Keratinocyte (primary cell): ENCODE data around the gene ZNF76. TPM values are rescaled to one million over a fixed set of nuclear protein-coding genes. Genes with fewer than 3 reads are reported as not detected.

Source experiments
- DNase-seq: peaks from one replicate; pipeline ENCODE4 v3.0.0-alpha.2; 2011; ENCODE audit warnings: low read depth, missing footprints, low spot score
- FAIRE-seq: peaks from 2 replicates; lab custom pipeline; 2011; peaks lifted over from hg19 to GRCh38; lab: Jason Lieb, UNC
- H2AFZ ChIP-seq: 2 replicates; pipeline ENCODE4 v1.6.0; 2012; ENCODE audit warnings: low read length, control low read depth, inconsistent platforms; ENCODE audit not compliant: control insufficient read depth
- H3K27ac ChIP-seq: 2 replicates; pipeline ENCODE4 v1.5.1; 2011; ENCODE audit warnings: low read length; ENCODE audit not compliant: control insufficient read depth, insufficient read depth
- H3K27me3 ChIP-seq: 3 replicates; pipeline ENCODE4 v1.6.0; 2011; ENCODE audit warnings: low read length; ENCODE audit not compliant: control insufficient read depth, insufficient read depth; ENCODE audit errors: extremely low read depth
- H3K36me3 ChIP-seq, 2 experiments: 2 replicates in 1 of 2; 3 replicates in 1 of 2; pipeline ENCODE4 v1.5.1; 2011; ENCODE audit warnings: low read length in 2 of 2, mild to moderate bottlenecking in 1 of 2; ENCODE audit not compliant: control insufficient read depth in 2 of 2, insufficient read depth in 2 of 2; ENCODE audit errors: extremely low read depth in 1 of 2
- H3K4me1 ChIP-seq: 3 replicates; pipeline ENCODE4 v1.5.1; 2011; ENCODE audit warnings: low read length; ENCODE audit not compliant: control insufficient read depth, insufficient read depth; ENCODE audit errors: extremely low read depth
- H3K4me2 ChIP-seq: 3 replicates; pipeline ENCODE4 v1.6.0; 2011; ENCODE audit warnings: low read depth, low read length; ENCODE audit not compliant: control insufficient read depth, insufficient read depth; ENCODE audit errors: extremely low read depth
- H3K4me3 ChIP-seq, 3 experiments: fragments of 200-600 bp in 1 of 3; sonication (generic) in 1 of 3; 2 replicates in 2 of 3; 3 replicates in 1 of 3; pipeline ENCODE4 v1.5.1; 2011 to 2016; ENCODE audit warnings: low read length in 3 of 3, mild to moderate bottlenecking in 3 of 3, control low read depth in 2 of 3, inconsistent platforms in 1 of 3, low read depth in 1 of 3, mixed read lengths in 1 of 3, mixed run types in 1 of 3, moderate library complexity in 1 of 3; ENCODE audit not compliant: control insufficient read depth in 2 of 3, insufficient read depth in 2 of 3; ENCODE audit errors: extremely low read depth in 1 of 3
- H3K79me2 ChIP-seq: 2 replicates; pipeline ENCODE4 v1.6.0; 2012; ENCODE audit warnings: low read length; ENCODE audit not compliant: control insufficient read depth, insufficient read depth
- H3K9ac ChIP-seq: 3 replicates; pipeline ENCODE4 v1.6.0; 2011; ENCODE audit warnings: low read length; ENCODE audit not compliant: control insufficient read depth, insufficient read depth; ENCODE audit errors: extremely low read depth
- H3K9me1 ChIP-seq: 3 replicates; pipeline ENCODE4 v1.6.0; 2011; ENCODE audit warnings: low read length; ENCODE audit not compliant: control insufficient read depth, insufficient read depth; ENCODE audit errors: extremely low read depth
- H3K9me3 ChIP-seq: 2 replicates; pipeline ENCODE4 v1.5.1; 2012; ENCODE audit warnings: low read depth, low read length; ENCODE audit not compliant: control insufficient read depth
- H4K20me1 ChIP-seq: 3 replicates; pipeline ENCODE4 v1.6.0; 2011; ENCODE audit warnings: low read length; ENCODE audit not compliant: control insufficient read depth, insufficient read depth; ENCODE audit errors: extremely low read depth
- CTCF ChIP-seq, 3 experiments: IDR thresholded peaks in 1 of 3; conservative IDR thresholded peaks in 1 of 3; optimal IDR thresholded peaks in 1 of 3; 2 replicates in 2 of 3; 3 replicates in 1 of 3; pipeline versions ENCODE3 to v1.5.1; 2011; ENCODE audit warnings: low read length in 3 of 3, mild to moderate bottlenecking in 3 of 3, moderate library complexity in 2 of 3, control low read depth in 1 of 3, inconsistent platforms in 1 of 3; ENCODE audit not compliant: insufficient read depth in 2 of 3; ENCODE audit errors: extremely low read depth in 1 of 3
- EZH2 ChIP-seq: IDR thresholded peaks from one replicate; pipeline ENCODE4 v1.6.1; 2012; ENCODE audit warnings: inconsistent platforms, mild to moderate bottlenecking, low read length, moderate library complexity
- dilution Hi-C: fragments of 300-500 bp; cut with MboI; formaldehyde crosslinking; loops from one replicate; pipeline ENCODE4 v1.7.0; 2020; ENCODE audit warnings: low sequenced_read_pairs; ENCODE audit not compliant: extremely low pct_ligation_motif_present
- polyA plus RNA-seq, 5 experiments: library from polyadenylated mRNA; depleted of rRNA in 3 of 5; stranded (reverse) in 3 of 5; stranded (forward) in 1 of 5; unstranded in 1 of 5; fragments of >200 nt; gene quantifications; 1 replicate in 1 of 5; 2 replicates in 3 of 5; 3 replicates in 1 of 5; pipeline versions ENCODE4 v1.2.1 to v1.2.3, GENCODE V29; 2011 to 2012; ENCODE audit warnings: missing spikeins in 2 of 5, low read depth in 1 of 5, low replicate concordance in 1 of 5

ZNF76 gene
- polyA plus RNA-seq, 1 donor (not counting 4 experiments of a cell fraction or from before 2014, with no cell fraction given): 7.2 TPM

GRCh38 chr6:35302604-35303241, 43.2 kb downstream of the ZNF76 start:
- Histone ChIP-seq H3K27me3 (no peaks in the 10 kb centered on the region), H3K9me3 (no peaks in the 10 kb centered on the region), H3K4me1 (peaks cover 43% of the 10 kb centered on the region), H3K4me3 (peak overlapping the region; percentile 15 to 66 (median 42)), H4K20me1 (no peaks in the 10 kb centered on the region), H3K79me2 (peaks cover 33% of the 10 kb centered on the region), H3K36me3 (peaks cover 0 to 14% of the 10 kb centered on the region in 2 experiments), H3K4me2 (peak overlapping the region; percentile 76), H3K27ac (peak overlapping the region; percentile 87), H2AFZ (peak overlapping the region; percentile 77), H3K9ac (peak overlapping the region; percentile 78), H3K9me1 (no peaks in the 10 kb centered on the region)
- dilution Hi-C loops: no loop called here
- no peak for TF ChIP-seq EZH2
- no peak for TF ChIP-seq CTCF (optimal IDR thresholded peaks at IDR 0.05 in 1 of 3, IDR thresholded peaks at IDR 0.05 in 1 of 3, conservative IDR thresholded peaks at IDR 0.05 in 1 of 3; ENCODE audit: extremely low read depth in 1 of 3, insufficient read depth in 2 of 3, low read length in 3 of 3)
- DNase-seq (peak; percentile 58), FAIRE-seq (peak; percentile 81)

GRCh38 chr6:35304299-35304698, 44.8 kb downstream of the ZNF76 start:
- no peak overlapping the region for H3K27ac ChIP-seq
- H3K36me3 ChIP-seq: peaks cover 0 to 14% of the 10 kb centered on the region in 2 experiments
- no peak overlapping the region for H3K4me3 ChIP-seq
- H3K27me3 ChIP-seq: no peaks in the 10 kb centered on the region
- H3K4me1 ChIP-seq: peaks cover 27% of the 10 kb centered on the region
- peaks cover 22% of the 10 kb centered on the region for H3K79me2 ChIP-seq
- TF ChIP-seq EZH2 (no peak), CTCF (optimal IDR thresholded peaks at IDR 0.05 in 1 of 3, IDR thresholded peaks at IDR 0.05 in 1 of 3, conservative IDR thresholded peaks at IDR 0.05 in 1 of 3; ENCODE audit: extremely low read depth in 1 of 3, insufficient read depth in 2 of 3, low read length in 3 of 3) (no peak)
- H3K4me2 ChIP-seq: no peak overlapping the region
- dilution Hi-C loops: no loop called here
- no peak overlapping the region for H2AFZ ChIP-seq
- no peak for DNase-seq
- no peaks in the 10 kb centered on the region for H4K20me1 ChIP-seq
- H3K9me1 ChIP-seq: no peaks in the 10 kb centered on the region
- H3K9me3 ChIP-seq: no peaks in the 10 kb centered on the region
- no peak for FAIRE-seq
- no peak overlapping the region for H3K9ac ChIP-seq
